ENCODE measurements around the gene CPLX3. TPM values are rescaled to one million over a fixed set of nuclear protein-coding genes. Genes with fewer than 3 reads are reported as not detected.

Gene CPLX3
- total and polyA plus RNA-seq, 2 of the 8 experiments (the other 6 are each of a cell fraction or from before 2014, with no cell fraction given): 0.17 TPM; not detected in 1

- H2BK12ac ChIP-seq (ENCODE audit: low read depth, low read length): no peak overlapping the region
- no peaks in the 10 kb centered on the region for H3K79me1 ChIP-seq (ENCODE audit: low read depth, low read length)
- no peak overlapping the region for H2BK15ac ChIP-seq (ENCODE audit: low read length)
- TF ChIP-seq NANOG (IDR thresholded peaks at IDR 0.05; ENCODE audit: insufficient read depth, low read depth, low read length, poor library complexity, severe bottlenecking) (no peak), POU5F1 (IDR thresholded peaks at IDR 0.05; ENCODE audit: low read depth, low read length) (no peak), SIRT6 (IDR thresholded peaks at IDR 0.05; ENCODE audit: low read length) (no peak), GABPA (IDR thresholded peaks at IDR 0.05; ENCODE audit: borderline replicate concordance, insufficient read depth, low read length) (no peak), JUN (IDR thresholded peaks at IDR 0.05; ENCODE audit: low read depth, low read length) (no peak), SIX5 (IDR thresholded peaks at IDR 0.05; ENCODE audit: low read depth, low read length) (no peak), KDM5A (IDR thresholded peaks at IDR 0.05; ENCODE audit: low read length) (no peak), POLR2AphosphoS5 (IDR thresholded peaks at IDR 0.05; ENCODE audit: low read depth, low read length) (no peak), KDM1A (IDR thresholded peaks at IDR 0.05; ENCODE audit: borderline replicate concordance, low read length) (no peak), ATF2 (IDR thresholded peaks at IDR 0.05; ENCODE audit: low read length) (no peak)
- 0 out of 2 replicates have a peak, but pooled peaks cover 3% of the 10 kb centered on the region for H3K23me2 ChIP-seq (ENCODE audit: low read depth, low read length)
- no peak overlapping the region for H2BK5ac ChIP-seq (ENCODE audit: low read depth, low read length)
- peaks cover 4 to 24% (median 16%) of the 10 kb centered on the region in 4 experiments for H3K27me3 ChIP-seq (replicated peaks in 1 of 4; ENCODE audit: control insufficient read depth in 3 of 4, extremely low read depth in 1 of 4, insufficient read depth in 3 of 4, low read length in 3 of 4)
- H3K9ac ChIP-seq (replicated peaks in 1 of 4; ENCODE audit: extremely low read depth in 1 of 4, low read depth in 3 of 4, low read length in 3 of 4): no peak overlapping the region
- WGBS, 2 experiments (ENCODE audit: extremely low coverage in 1 of 2, insufficient coverage in 1 of 2, insufficient read length in 1 of 2, insufficient replicate concordance in 2 of 2, low coverage in 1 of 2, low lambda C conversion rate in 2 of 2, missing lambda C conversion rate in 1 of 2): 89% methylated on average over 5 of the region's 5 CpGs; no CpG with 5 or more reads in 1 of the 2 experiments
- ChIA-PET CTCF (ENCODE audit: partially characterized antibody) (interaction anchor here (0.6 to 15.7 kb wide), 12 partner anchors 8 to 681 kb away, joined by 3 to 135 read pairs (median 6); partner anchors contain the start of gene ULK3), POLR2A (ENCODE audit: partially characterized antibody) (interaction anchor here (0.9 to 4.6 kb wide), 3 partner anchors 9 to 15 kb away, joined by 4 to 23 read pairs (median 5); partner anchors contain the start of gene ULK3)
- H4K91ac ChIP-seq (replicated peaks; ENCODE audit: insufficient read length, low read length): no peak overlapping the region
- no peak overlapping the region for H2AFZ ChIP-seq (ENCODE audit: low read length)
- no peaks in the 10 kb centered on the region for H3K36me3 ChIP-seq (ENCODE audit: control insufficient read depth in 2 of 4, insufficient read depth in 4 of 4, low read length in 3 of 4)
- H3K27ac ChIP-seq (ENCODE audit: low read depth, low read length): no peak overlapping the region
- no peak overlapping the region for H3K14ac ChIP-seq (ENCODE audit: insufficient read length)
- H2BK120ac ChIP-seq (replicated peaks; ENCODE audit: low read depth, low read length): no peak overlapping the region
- H2AK5ac ChIP-seq (ENCODE audit: low read depth, low read length): no peak overlapping the region
- H3K4me1 ChIP-seq (replicated peaks in 1 of 4; ENCODE audit: control insufficient read depth in 3 of 4, insufficient read depth in 4 of 4, low read length in 3 of 4): peaks cover 0 to 11% (median 6%) of the 10 kb centered on the region in 4 experiments; a peak in 5 of 7 replicates
- no peak overlapping the region for H4K5ac ChIP-seq (ENCODE audit: insufficient read length, low read depth, low read length)
- no peak for DNase-seq (ENCODE audit: low read depth in 1 of 2, low spot score in 2 of 2)
- no peaks in the 10 kb centered on the region for H3K79me2 ChIP-seq (ENCODE audit: control insufficient read depth in 1 of 2, insufficient read depth in 2 of 2, low read length in 2 of 2)
- no peak overlapping the region for H3K56ac ChIP-seq (replicated peaks; ENCODE audit: insufficient read length, low read depth, low read length)
- no peak overlapping the region for H3K23ac ChIP-seq (ENCODE audit: insufficient read length)
- no peak overlapping the region for H4K8ac ChIP-seq (ENCODE audit: extremely low read depth, insufficient read depth, low read length)
- H4K20me1 ChIP-seq (replicated peaks in 1 of 2; ENCODE audit: control insufficient read depth in 1 of 2, insufficient read depth in 2 of 2, low read length in 2 of 2): peaks cover 0 to 2% of the 10 kb centered on the region in 2 experiments
- no peak overlapping the region for H3K4ac ChIP-seq (replicated peaks; ENCODE audit: insufficient read length, low read depth, low read length)
- H3K4me3 ChIP-seq (ENCODE audit: extremely low read depth in 1 of 4, insufficient read depth in 2 of 4, low read depth in 3 of 4, low read length in 4 of 4): no peak overlapping the region
- no peak overlapping the region for H2BK20ac ChIP-seq (ENCODE audit: low read length)
- no peaks in the 10 kb centered on the region for H3K9me3 ChIP-seq (ENCODE audit: insufficient read depth in 2 of 2, low read depth in 1 of 2, low read length in 1 of 2)
- no peak for FAIRE-seq
- no peak overlapping the region for H3K4me2 ChIP-seq (ENCODE audit: insufficient read depth in 1 of 2, low read depth in 2 of 2, low read length in 2 of 2)
- H3K18ac ChIP-seq (ENCODE audit: extremely low read depth, low read length): no peak overlapping the region
Measured at GRCh38 chr15:74830868-74831267, 4.4 kb downstream of the CPLX3 start.

Measured in H1 (cell line).